NCI-H446 treated with DMSO at 0.1 percent for 48 hours (cell line): ENCODE data around the gene SRXN1.

Experiments used
- DNase-seq: peaks from one replicate; lab custom pipeline; 2025; lab: John Stamatoyannopoulos, UW

The SRXN1 gene

DNA sequence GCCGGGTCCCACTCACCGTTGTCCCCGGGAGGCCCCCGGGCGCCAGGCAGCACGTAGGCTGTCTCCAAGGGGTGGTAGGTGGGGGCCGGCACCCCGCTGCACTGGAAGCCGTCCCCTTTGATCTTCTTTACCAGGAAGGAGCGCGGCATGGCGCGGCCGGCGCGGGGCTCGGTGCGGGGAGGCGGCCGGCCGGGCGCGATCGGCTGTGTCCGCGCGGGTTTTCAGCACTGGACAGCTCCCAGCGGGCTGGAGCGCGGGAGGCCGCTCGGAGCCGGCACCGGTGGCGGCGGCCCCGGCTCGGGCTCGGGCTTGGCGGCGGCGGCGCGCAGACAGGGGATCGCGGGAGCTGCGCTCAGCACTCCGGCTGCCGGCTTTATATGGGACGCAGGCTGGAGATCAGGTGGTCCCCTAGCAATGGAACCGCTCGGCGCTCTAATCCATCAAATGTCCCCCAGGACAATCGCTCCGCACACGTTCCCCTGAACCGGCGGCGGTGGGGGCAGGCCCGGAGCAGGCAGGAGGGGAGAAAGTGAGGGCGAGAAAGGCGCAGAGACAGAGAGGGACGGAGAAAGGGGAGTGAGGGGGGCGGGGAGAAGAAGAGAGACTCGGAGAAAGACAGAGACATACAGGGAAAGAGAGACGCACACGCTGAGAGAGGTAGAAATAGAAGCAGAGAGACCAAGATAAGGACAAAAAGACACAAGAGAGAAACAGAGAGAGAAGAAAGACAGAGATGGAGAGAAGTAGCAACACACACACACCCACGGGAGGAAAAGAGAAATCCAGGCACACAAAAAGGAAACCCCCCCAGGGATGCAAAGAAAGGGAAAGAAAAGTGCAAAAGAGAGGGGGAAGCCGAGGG is 22.7 kb upstream of the SRXN1 start, which contains the start of gene SCRT2:
TSS of gene SCRT2 (minus strand) at position 350 of the 862 bp plus-strand sequence. CDS start at position 149, 201 bp downstream.
- DNase-seq, result no peak

- DNase-seq, result no peak
Measured at GRCh38 chr20:675033-675452, 22.0 kb upstream of the SRXN1 start.

DNA sequence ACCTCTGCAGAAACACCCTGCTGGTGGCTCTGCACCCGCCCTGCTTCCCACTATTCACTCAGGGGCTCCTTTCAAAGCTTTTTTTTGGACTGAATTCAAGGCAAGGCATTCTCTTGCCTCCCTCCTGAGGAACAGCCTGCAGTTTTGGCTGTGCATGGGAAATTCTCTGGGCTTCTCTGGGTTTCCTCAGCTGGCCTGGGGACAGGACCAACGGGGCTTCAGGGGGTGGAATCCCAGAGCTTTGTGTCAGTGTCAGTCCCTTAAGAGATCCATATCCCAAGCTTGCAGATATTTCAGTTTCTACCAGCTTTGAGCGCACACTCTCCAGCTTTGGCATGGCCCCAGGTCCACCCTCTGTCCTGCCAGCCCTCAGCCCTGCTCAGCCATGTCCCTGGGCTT is 20.6 kb upstream of the SRXN1 start:
- no peak for DNase-seq

- no peak for DNase-seq
Measured at GRCh38 chr20:672963-673602, 20.1 kb upstream of the SRXN1 start.

GRCh38 chr20:671252-672030 is 18.4 kb upstream of the SRXN1 start:
- DNase-seq, result no peak

DNA sequence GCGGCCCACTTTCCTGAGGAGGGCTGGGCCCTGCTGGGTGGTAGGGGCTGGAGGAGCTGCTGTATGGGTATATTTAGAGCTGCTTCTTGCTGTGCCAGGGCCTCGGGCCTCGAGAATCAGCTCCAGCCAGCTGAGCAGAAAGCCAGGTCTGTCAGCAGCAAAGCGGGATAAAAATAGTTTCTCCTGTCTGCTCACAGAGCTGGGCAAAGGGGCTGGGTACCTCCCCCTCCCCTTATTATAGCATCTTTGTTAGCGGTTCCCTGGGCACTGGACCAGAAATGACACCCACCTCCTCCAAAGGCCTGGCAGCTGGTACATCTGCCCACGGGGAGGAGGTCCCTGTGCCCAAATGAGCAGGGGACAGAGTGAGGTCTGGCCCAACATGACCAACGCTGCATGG is 16.6 kb upstream of the SRXN1 start:
- no peak for DNase-seq

DNA sequence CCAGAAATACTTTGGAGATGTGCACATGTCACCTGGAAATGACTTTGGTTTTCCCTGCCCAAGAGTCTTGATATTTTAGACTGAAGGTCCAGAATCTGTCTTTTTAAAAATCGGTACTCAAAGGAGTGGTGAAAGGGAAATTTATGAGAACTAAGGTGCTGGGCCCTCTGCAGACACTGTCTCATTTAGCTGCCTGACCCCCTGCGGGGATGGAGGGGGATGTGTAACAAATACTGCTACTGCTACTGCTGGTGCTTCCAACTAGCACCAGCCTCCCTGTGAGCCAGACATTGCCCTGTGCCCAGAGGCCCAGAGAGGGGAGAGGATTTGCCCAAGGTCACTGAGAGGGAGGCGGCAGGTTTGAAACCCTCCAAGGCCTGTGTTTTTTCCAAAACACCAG is 15.6 kb upstream of the SRXN1 start:
- DNase-seq, result no peak

GRCh38 chr20:668050-668449 is 15.1 kb upstream of the SRXN1 start:
- no peak for DNase-seq

DNA sequence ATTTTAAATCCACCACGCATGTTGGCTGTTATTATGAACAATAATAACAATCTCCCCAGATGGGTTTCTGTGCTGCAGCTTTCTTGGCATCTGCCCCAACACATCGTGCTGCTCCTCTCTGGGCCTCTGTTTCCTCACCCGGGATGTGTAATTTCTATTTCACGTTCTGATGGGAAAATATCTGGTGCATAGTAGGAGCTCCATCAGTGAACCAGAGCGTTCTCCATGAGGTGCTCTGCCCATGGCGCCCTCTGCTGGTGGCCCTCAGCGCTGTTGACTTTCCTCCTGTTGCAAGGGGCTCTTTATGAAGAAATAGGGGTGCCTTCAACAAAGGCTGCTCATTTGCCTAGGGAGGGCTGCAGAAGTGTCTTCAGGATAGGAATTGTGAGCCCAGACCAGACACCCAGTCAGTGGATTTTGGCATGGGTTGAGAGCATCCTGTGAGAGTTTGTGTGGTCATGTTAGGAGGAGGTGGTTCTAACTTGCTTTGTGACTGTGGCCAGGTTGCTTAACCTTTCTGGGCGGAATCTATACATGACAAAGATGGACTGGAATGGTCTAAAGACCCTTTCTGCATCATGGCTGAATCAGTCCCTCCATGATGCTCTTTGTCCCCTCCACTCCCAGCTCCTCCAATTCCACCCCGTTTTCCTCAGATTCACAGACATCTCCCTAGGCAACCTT is 14.5 kb upstream of the SRXN1 start:
- DNase-seq, result no peak

DNA sequence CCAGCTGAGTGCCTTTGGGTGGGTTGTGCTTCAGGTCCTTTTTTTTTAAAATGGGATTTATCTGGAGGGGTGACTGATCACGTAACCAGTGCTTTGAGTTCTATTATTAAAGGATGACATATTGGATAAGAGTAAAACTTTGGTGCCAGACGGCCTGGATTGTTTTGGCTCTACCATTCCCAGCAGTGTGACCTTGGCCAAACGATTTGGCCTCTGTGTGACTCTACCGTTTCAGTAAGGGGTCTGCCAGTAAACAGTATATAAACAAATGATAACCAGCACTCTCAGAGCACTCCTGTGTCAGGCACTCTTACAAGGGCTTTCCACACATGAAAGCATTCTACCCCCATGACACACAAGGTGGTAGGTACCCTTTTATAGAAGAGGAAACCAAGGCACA is 13.9 kb upstream of the SRXN1 start:
- no peak for DNase-seq

DNA sequence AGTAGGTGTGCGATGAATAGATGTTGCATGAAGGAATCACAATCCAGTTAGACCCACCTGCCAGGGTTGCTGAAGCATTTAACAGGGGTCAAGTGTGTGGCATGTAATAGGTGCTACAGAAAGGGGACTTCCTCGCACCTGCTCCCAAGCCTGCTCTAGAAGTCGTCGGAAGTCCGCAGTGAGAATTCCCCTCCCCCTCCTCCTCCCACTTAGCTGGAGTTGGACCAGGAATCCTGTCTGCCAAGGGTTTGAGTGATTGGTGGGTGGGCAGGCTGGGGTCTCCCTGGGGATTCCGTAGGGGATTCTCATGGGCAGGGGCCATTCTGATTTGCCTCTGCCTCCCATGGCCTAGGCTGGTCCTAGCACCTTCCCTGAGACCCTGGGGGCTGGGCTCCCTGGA is 12.3 kb upstream of the SRXN1 start:
- no peak for DNase-seq

GRCh38 chr20:664576-664975 is 11.6 kb upstream of the SRXN1 start:
- DNase-seq, result no peak

DNA sequence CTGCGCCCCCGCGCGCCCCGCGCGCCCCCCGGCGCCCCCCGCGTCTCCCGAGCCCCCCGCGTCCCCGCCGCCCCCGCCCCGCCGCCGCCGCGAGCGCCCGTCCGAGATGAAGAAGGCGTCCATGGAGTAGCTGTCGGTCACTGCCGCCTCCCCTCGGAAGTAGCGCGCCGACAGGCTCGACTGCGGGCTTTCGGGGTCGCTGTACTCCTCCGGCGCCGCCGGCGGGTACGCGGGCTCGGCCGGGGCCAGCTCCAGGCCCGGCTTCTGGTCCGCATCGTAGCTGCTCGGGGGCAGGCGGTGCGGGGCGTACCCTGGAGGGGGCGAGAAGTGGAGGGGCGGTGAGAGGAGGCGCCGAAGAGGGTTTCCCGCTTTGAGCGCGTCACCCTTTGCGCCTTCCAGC is 11.2 kb upstream of the SRXN1 start:
- DNase-seq, result no peak

DNA sequence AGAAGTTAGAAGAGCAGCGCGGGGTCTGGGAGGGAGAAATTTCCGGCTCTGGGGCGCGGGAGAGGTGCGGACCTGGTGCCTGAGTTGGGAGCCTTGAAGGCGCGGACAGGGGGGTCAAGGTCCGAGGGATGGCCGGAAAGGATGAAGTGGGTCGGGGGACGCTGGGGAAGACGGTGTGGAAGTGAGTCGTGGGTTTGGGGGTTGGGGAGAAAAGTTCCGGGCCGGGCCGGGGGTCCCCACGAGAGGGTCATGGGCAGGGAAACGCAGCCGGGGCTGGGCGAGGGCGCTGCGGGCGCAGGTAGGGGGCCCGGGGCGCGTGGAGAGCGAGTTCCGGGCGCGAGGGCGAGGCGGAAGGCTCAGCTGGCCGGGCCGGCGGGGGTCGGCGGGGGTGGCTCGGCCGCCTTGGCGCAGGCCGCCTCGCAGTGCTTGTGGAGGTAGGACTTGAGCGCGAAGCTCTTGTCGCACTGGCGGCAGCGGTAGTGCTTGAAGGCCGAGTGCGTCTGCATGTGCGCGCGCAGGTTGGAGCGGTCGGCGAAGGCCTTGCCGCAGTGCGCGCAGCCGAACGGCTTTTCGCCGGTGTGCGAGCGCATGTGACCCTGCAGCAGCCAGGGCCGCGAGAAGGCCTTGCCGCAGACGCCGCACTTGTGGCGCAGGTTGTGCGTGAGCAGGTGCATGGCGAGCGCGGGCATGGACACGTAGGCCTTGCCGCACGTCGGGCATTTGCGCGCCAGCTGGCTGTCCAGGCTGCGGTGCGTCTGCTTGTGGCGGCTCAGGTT is 10.5 kb upstream of the SRXN1 start:
- no peak for DNase-seq

- no peak for DNase-seq
Measured at GRCh38 chr20:662277-663192, 9.5 kb upstream of the SRXN1 start.

DNA sequence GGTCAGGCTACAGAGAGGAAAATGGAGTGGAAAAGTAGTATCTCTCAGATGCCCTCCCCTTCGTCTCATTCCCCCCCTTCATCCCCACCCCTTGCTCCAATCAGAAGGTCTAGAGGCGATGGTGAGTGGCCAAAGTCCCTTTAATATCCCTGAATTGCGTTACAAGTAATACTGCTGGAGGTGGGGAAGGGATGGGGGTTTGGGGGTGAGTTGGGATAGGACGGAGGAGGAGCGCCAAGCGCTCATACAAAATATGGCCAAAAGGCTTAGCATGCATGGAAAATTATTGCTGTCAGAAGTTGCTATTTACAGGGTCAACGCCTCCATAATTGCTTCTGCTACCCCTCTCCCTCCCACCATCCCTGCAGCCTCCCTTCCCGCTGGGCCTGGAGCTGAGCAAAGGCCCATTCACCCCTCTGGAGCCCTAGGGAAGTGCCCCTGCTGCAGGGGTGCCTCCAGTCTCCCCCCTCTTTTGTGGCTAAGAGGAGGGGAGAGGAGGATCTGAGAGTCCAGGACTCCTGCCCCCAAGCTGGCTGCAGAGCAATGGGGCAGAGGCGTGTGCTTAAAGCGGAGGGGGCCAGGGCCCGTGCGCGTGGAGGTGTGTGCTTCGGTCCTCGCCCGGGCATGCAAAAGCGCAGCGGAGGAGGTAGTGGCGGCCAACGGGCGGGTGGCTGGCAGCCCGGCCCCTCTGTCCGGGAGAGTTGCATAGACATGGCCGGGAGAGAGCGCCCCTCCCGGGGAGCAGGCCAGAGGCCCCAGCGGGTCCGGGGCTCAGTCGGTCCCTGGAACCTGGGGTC is 8.7 kb upstream of the SRXN1 start:
- DNase-seq, result no peak

DNA sequence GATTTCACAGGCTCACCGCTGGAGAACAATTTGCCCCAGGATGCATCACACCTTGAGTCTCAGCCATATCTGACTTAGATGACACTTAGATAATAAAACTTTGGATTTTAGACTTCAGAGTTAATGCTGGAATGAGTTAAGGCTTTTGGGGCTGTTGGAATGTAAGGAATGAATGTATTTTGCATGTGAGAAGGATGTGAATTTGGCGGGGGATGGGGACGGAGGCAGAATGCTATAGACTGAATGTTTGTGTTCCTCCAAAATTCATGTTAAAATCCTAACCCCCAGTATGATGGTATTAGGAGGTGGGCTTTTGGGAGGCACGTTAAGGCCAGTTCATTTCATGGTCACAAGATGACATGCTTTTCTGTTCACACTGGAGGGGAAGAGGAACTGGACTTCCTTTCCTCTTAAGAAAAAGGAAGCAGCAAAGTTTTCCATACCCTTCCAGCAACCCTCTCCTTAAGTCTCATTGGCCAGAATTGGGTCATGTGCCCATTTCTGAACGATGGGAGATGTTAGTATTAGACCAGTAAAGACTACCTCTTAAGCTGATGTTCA is 5.8 kb upstream of the SRXN1 start:
- DNase-seq, result no peak

DNA sequence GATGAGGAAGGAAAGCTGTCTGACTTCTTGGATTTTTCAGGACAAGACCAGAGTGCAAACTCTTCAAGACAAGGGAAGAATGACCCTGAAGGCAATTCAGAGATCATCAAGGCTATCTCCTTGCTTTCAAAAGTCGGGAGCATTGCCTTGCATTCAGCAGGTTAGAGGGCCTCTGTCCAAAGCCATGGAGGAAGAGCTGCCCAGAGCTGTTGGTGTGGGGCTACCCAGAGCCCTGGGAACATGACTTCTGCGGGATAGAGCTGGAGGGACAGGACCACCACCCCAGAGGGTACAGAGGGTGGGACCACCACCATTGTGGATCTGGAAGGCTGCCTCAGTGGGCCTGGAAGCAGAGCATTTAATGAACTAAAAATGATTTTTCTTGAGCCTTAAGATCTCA is 5.2 kb upstream of the SRXN1 start:
- no peak for DNase-seq
